ENCODE results near the gene DGKI. TPM values are rescaled to one million over a fixed set of nuclear protein-coding genes. Genes with fewer than 3 reads are reported as not detected.

DGKI gene
- total RNA-seq, 1 experiment from 2014 or later = 0.79 TPM

DNA sequence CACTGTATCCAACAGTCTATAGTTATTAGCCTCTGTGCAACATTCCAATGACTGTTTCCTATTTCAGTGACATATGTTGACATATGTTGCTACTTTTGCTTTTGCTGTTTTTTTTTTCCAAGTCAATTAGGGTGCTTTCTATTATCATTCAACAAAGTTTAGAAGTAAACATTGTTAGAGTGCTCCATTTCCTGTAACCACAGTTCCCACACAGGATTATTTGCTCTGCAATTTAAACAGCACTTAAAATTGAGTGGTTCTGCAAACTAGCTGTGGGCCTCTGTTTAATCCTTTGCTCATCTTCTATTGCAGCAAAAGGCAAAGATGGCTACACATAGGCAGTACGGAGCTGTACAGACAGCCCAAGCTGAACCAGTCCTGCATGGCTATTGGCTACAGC, 456.7 kb downstream of the DGKI start:
- Mint-ChIP-seq H3K9me3 (no peaks in the 10 kb centered on the region; the same call in 1 of the 2 replicates), H3K4me3 (no peak overlapping the region), H3K4me1 (peaks cover 30% of the 10 kb centered on the region), H3K36me3 (no peaks in the 10 kb centered on the region), H3K27me3 (ENCODE audit: low read depth) (peaks cover 10% of the 10 kb centered on the region), H3K27ac (no peak overlapping the region)
- ChIA-PET CTCF (no interaction called here), POLR2A (no interaction called here)
- DNase-seq (ENCODE audit: low spot score) = no peak
- ATAC-seq = peak; percentile 24; the same call in 1 of the 2 replicates
- TF ChIP-seq ELF4 (CRISPR knock-in tag; IDR thresholded peaks at IDR 0.05; ENCODE audit: low read depth) = no peak
- TF ChIP-seq NFYB (CRISPR knock-in tag; conservative IDR thresholded peaks at IDR 0.05; ENCODE audit: low read depth) = no peak
- TF ChIP-seq, protein P1, sequence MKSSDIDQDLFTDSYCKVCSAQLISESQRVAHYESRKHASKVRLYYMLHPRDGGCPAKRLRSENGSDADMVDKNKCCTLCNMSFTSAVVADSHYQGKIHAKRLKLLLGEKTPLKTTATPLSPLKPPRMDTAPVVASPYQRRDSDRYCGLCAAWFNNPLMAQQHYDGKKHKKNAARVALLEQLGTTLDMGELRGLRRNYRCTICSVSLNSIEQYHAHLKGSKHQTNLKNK (CRISPR knock-in tag; IDR thresholded peaks at IDR 0.05) = no peak
- TF ChIP-seq, protein P2, sequence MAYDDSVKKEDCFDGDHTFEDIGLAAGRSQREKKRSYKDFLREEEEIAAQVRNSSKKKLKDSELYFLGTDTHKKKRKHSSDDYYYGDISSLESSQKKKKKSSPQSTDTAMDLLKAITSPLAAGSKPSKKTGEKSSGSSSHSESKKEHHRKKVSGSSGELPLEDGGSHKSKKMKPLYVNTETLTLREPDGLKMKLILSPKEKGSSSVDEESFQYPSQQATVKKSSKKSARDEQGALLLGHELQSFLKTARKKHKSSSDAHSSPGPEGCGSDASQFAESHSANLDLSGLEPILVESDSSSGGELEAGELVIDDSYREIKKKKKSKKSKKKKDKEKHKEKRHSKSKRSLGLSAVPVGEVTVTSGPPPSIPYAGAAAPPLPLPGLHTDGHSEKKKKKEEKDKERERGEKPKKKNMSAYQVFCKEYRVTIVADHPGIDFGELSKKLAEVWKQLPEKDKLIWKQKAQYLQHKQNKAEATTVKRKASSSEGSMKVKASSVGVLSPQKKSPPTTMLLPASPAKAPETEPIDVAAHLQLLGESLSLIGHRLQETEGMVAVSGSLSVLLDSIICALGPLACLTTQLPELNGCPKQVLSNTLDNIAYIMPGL (CRISPR knock-in tag; IDR thresholded peaks at IDR 0.05) = no peak
- TF ChIP-seq, protein P3, sequence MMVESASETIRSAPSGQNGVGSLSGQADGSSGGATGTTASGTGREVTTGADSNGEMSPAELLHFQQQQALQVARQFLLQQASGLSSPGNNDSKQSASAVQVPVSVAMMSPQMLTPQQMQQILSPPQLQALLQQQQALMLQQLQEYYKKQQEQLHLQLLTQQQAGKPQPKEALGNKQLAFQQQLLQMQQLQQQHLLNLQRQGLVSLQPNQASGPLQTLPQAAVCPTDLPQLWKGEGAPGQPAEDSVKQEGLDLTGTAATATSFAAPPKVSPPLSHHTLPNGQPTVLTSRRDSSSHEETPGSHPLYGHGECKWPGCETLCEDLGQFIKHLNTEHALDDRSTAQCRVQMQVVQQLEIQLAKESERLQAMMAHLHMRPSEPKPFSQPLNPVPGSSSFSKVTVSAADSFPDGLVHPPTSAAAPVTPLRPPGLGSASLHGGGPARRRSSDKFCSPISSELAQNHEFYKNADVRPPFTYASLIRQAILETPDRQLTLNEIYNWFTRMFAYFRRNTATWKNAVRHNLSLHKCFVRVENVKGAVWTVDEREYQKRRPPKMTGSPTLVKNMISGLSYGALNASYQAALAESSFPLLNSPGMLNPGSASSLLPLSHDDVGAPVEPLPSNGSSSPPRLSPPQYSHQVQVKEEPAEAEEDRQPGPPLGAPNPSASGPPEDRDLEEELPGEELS (CRISPR knock-in tag; IDR thresholded peaks at IDR 0.05) = no peak
- TF ChIP-seq MXD4 (CRISPR knock-in tag; IDR thresholded peaks at IDR 0.05; ENCODE audit: borderline replicate concordance) = no peak
- TF ChIP-seq, protein P4, sequence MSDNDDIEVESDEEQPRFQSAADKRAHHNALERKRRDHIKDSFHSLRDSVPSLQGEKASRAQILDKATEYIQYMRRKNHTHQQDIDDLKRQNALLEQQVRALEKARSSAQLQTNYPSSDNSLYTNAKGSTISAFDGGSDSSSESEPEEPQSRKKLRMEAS (CRISPR knock-in tag; IDR thresholded peaks at IDR 0.05) = no peak
- no peak for TF ChIP-seq ZNF396 (CRISPR knock-in tag; IDR thresholded peaks at IDR 0.05; ENCODE audit: borderline replicate concordance)
- TF ChIP-seq, protein P5, sequence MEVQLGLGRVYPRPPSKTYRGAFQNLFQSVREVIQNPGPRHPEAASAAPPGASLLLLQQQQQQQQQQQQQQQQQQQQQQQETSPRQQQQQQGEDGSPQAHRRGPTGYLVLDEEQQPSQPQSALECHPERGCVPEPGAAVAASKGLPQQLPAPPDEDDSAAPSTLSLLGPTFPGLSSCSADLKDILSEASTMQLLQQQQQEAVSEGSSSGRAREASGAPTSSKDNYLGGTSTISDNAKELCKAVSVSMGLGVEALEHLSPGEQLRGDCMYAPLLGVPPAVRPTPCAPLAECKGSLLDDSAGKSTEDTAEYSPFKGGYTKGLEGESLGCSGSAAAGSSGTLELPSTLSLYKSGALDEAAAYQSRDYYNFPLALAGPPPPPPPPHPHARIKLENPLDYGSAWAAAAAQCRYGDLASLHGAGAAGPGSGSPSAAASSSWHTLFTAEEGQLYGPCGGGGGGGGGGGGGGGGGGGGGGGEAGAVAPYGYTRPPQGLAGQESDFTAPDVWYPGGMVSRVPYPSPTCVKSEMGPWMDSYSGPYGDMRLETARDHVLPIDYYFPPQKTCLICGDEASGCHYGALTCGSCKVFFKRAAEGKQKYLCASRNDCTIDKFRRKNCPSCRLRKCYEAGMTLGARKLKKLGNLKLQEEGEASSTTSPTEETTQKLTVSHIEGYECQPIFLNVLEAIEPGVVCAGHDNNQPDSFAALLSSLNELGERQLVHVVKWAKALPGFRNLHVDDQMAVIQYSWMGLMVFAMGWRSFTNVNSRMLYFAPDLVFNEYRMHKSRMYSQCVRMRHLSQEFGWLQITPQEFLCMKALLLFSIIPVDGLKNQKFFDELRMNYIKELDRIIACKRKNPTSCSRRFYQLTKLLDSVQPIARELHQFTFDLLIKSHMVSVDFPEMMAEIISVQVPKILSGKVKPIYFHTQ (CRISPR knock-in tag; IDR thresholded peaks at IDR 0.05) = no peak
- no peak for TF ChIP-seq RORB (CRISPR knock-in tag; IDR thresholded peaks at IDR 0.05)
- TF ChIP-seq TEAD1 (CRISPR knock-in tag; IDR thresholded peaks at IDR 0.05) = no peak
- no peak for TF ChIP-seq NR3C1 (CRISPR knock-in tag; conservative IDR thresholded peaks at IDR 0.05; ENCODE audit: low read depth)
- TF ChIP-seq, protein P6, sequence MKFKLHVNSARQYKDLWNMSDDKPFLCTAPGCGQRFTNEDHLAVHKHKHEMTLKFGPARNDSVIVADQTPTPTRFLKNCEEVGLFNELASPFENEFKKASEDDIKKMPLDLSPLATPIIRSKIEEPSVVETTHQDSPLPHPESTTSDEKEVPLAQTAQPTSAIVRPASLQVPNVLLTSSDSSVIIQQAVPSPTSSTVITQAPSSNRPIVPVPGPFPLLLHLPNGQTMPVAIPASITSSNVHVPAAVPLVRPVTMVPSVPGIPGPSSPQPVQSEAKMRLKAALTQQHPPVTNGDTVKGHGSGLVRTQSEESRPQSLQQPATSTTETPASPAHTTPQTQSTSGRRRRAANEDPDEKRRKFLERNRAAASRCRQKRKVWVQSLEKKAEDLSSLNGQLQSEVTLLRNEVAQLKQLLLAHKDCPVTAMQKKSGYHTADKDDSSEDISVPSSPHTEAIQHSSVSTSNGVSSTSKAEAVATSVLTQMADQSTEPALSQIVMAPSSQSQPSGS (CRISPR knock-in tag; IDR thresholded peaks at IDR 0.05; ENCODE audit: borderline replicate concordance, low read depth) = no peak
- TF ChIP-seq ZNF423 (CRISPR knock-in tag; IDR thresholded peaks at IDR 0.05) = no peak
- no peak for TF ChIP-seq JUN (CRISPR knock-in tag; IDR thresholded peaks at IDR 0.05)
- TF ChIP-seq, protein P7, sequence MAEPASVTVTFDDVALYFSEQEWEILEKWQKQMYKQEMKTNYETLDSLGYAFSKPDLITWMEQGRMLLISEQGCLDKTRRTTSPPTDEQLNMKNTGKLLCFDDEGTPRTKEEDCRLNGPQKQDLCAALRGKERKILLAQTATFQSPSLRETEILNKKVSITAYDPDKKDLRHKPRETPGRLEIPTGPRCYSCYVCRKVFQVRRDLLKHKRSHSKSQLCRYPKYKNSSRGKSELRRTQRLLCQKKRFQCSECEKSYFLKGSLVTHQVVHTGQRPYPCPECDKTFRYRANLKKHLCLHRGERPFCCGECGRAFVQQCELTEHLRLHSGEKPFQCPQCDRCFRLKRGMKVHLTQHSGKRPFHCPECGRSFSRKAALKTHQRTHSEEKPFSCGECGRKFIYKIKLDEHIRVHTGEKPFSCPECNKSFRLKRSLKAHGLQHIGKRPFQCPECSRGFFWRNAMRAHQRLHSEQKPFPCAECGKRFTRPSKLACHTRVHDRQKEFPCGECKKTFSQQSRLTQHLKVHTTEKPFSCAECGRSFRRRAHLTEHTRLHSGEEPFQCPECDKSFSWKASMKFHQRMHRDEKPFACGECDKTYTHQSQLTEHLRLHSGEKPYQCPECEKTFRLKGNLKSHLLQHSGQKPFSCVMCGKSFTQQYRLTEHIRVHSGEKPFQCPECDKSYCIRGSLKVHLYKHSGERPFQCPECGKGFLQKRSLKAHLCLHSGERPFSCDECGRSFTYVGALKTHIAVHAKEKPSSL (CRISPR knock-in tag; conservative IDR thresholded peaks at IDR 0.05) = no peak
- no peak for TF ChIP-seq ETV6 (CRISPR knock-in tag; IDR thresholded peaks at IDR 0.05)
